ENCODE measurements around the gene UHRF2. TPM values are rescaled to one million over a fixed set of nuclear protein-coding genes. Genes with fewer than 3 reads are reported as not detected.

The UHRF2 gene
- polyA plus RNA-seq, 3 donors: 1.6 to 36.4 (median 7.7) TPM

- peaks cover 85% of the 10 kb centered on the region for H4K20me1 ChIP-seq (ENCODE audit: insufficient read depth, low read length)
- DNase-seq: peak; percentile 29 to 49 (median 31)
- H3K4me1 Mint-ChIP-seq: peaks cover 25% of the 10 kb centered on the region
- H3K9me3 Mint-ChIP-seq: no peaks in the 10 kb centered on the region
- H3K4me3 ChIP-seq (replicated peaks in 1 of 3; ENCODE audit: low read depth in 2 of 3, low read length in 3 of 3): no peak overlapping the region
- H3K36me3 Mint-ChIP-seq: peaks cover 5 to 26% of the 10 kb centered on the region in 2 donors
- H3K27me3 Mint-ChIP-seq (ENCODE audit: low read depth in 3 of 3): peaks cover 0 to 1% (median 0%) of the 10 kb centered on the region in 3 donors
- H2AFZ ChIP-seq (ENCODE audit: insufficient read depth, low read depth, low read length, poor library complexity, severe bottlenecking): peak overlapping the region; percentile 14
- no peak overlapping the region for H3K4me3 Mint-ChIP-seq
- intact Hi-C loops (cut with micrococcal nuclease): no loop called here
- H3K4me1 ChIP-seq (ENCODE audit: control insufficient read depth in 1 of 2, insufficient read depth in 2 of 2, low read length in 2 of 2): peaks cover 6 to 10% of the 10 kb centered on the region in 2 donors
- TF ChIP-seq CTCF (IDR thresholded peaks at IDR 0.05): no peak
- peak overlapping the region; percentile 26 for H3K9ac ChIP-seq (ENCODE audit: insufficient read depth, low read length, poor library complexity, severe bottlenecking)
- peak overlapping the region; percentile 43 to 81 for H3K27ac ChIP-seq (ENCODE audit: low read depth in 1 of 2, low read length in 2 of 2)
- H3K27me3 ChIP-seq (ENCODE audit: control insufficient read depth in 2 of 2, insufficient read depth in 2 of 2, low read length in 2 of 2): no peaks in the 10 kb centered on the region
- peak overlapping the region; percentile 70 to 92 (median 86) for H3K27ac Mint-ChIP-seq
- WGBS (ENCODE audit: insufficient coverage): no CpG with 5 or more reads among the region's 2 CpGs
- peaks cover 99% of the 10 kb centered on the region for H3K79me2 ChIP-seq (ENCODE audit: insufficient read depth, low read length)
- peaks cover 6 to 26% of the 10 kb centered on the region in 2 donors for H3K36me3 ChIP-seq (replicated peaks in 1 of 2; ENCODE audit: control insufficient read depth in 1 of 2, insufficient read depth in 2 of 2, low read length in 2 of 2)
- H3K4me2 ChIP-seq (replicated peaks; ENCODE audit: extremely low read depth, low read length, poor library complexity, severe bottlenecking): peak overlapping the region; percentile 20
- no peaks in the 10 kb centered on the region for H3K9me3 ChIP-seq (replicated peaks in 1 of 2; ENCODE audit: control insufficient read depth in 1 of 2, insufficient read depth in 1 of 2, low read length in 2 of 2)
Measured at GRCh38 chr9:6444128-6444527, 31.1 kb downstream of the UHRF2 start.

GRCh38 chr9:6449086-6449485, 36.1 kb downstream of the UHRF2 start:
- DNase-seq: no peak
- H3K36me3 ChIP-seq (replicated peaks in 1 of 2; ENCODE audit: control insufficient read depth in 1 of 2, insufficient read depth in 2 of 2, low read length in 2 of 2): peaks cover 4 to 16% of the 10 kb centered on the region in 2 donors
- peaks cover 99% of the 10 kb centered on the region for H3K79me2 ChIP-seq (ENCODE audit: insufficient read depth, low read length)
- no peak overlapping the region for H3K4me2 ChIP-seq (replicated peaks; ENCODE audit: extremely low read depth, low read length, poor library complexity, severe bottlenecking)
- H3K9me3 Mint-ChIP-seq: peaks cover 0 to 1% (median 0%) of the 10 kb centered on the region in 7 donors
- peaks cover 6 to 7% of the 10 kb centered on the region in 2 donors for H3K4me1 ChIP-seq (ENCODE audit: control insufficient read depth in 1 of 2, insufficient read depth in 2 of 2, low read length in 2 of 2)
- no peaks in the 10 kb centered on the region for H3K9me3 ChIP-seq (replicated peaks in 1 of 2; ENCODE audit: control insufficient read depth in 1 of 2, insufficient read depth in 1 of 2, low read length in 2 of 2)
- no peak overlapping the region for H3K4me3 ChIP-seq (replicated peaks in 1 of 3; ENCODE audit: low read depth in 2 of 3, low read length in 3 of 3)
- 83% methylated on average over 1 of the region's 1 CpG for WGBS (ENCODE audit: insufficient coverage)
- peak overlapping the region in 1 of 7 donors; percentile 69 for H3K27ac Mint-ChIP-seq
- H3K4me1 Mint-ChIP-seq: peaks cover 16% of the 10 kb centered on the region
- H3K27me3 ChIP-seq (ENCODE audit: control insufficient read depth in 2 of 2, insufficient read depth in 2 of 2, low read length in 2 of 2): no peaks in the 10 kb centered on the region
- peak overlapping the region in 1 of 2 donors; percentile 47 for H3K27ac ChIP-seq (ENCODE audit: low read depth in 1 of 2, low read length in 2 of 2)
- H2AFZ ChIP-seq (ENCODE audit: insufficient read depth, low read depth, low read length, poor library complexity, severe bottlenecking): no peak overlapping the region
- peaks cover 3 to 17% of the 10 kb centered on the region in 2 donors for H3K36me3 Mint-ChIP-seq
- intact Hi-C loops (cut with micrococcal nuclease): no loop called here
- H4K20me1 ChIP-seq (ENCODE audit: insufficient read depth, low read length): peaks cover 86% of the 10 kb centered on the region
- no peak overlapping the region for H3K4me3 Mint-ChIP-seq
- TF ChIP-seq CTCF (IDR thresholded peaks at IDR 0.05): no peak
- peaks cover 0 to 1% (median 0%) of the 10 kb centered on the region in 3 donors for H3K27me3 Mint-ChIP-seq (ENCODE audit: low read depth in 3 of 3)
- no peak overlapping the region for H3K9ac ChIP-seq (ENCODE audit: insufficient read depth, low read length, poor library complexity, severe bottlenecking)
